ENCODE data around the gene SMYD3.
A peak's percentile ranks its signal among the peaks of the same experiment; 100 is the strongest.
"Not testable (repeated sequence)": the region's sequence is repeated elsewhere in the genome, so short reads cannot be mapped to it uniquely, and the experiment has no call there.

SMYD3 gene

GRCh38 chr1:245958016-245958415 lies 549.1 kb downstream of the SMYD3 start:
- no peak for DNase-seq (ENCODE audit: low read depth, low spot score)

- DNase-seq (ENCODE audit: low read depth, low spot score) = no peak
Measured at GRCh38 chr1:245957427-245957826, 549.7 kb downstream of the SMYD3 start.

- DNase-seq (ENCODE audit: low read depth, low spot score) = no peak
Measured at GRCh38 chr1:245956225-245956624, 550.9 kb downstream of the SMYD3 start.

GRCh38 chr1:245953876-245954660 lies 553.0 kb downstream of the SMYD3 start:
- DNase-seq (ENCODE audit: low read depth, low spot score) = no peak

- no peak for DNase-seq (ENCODE audit: low read depth, low spot score)
Measured at GRCh38 chr1:245952383-245953026, 554.6 kb downstream of the SMYD3 start.

- no peak for DNase-seq (ENCODE audit: low read depth, low spot score)
Measured at GRCh38 chr1:245948786-245949185, 558.3 kb downstream of the SMYD3 start.

- DNase-seq (ENCODE audit: low read depth, low spot score) = no peak
Measured at GRCh38 chr1:245946905-245947304, 560.2 kb downstream of the SMYD3 start.

GRCh38 chr1:245945136-245945535 lies 561.9 kb downstream of the SMYD3 start:
- not testable (repeated sequence) for DNase-seq (ENCODE audit: low read depth, low spot score)

GRCh38 chr1:245942856-245943255 lies 564.2 kb downstream of the SMYD3 start:
- no peak for DNase-seq (ENCODE audit: low read depth, low spot score)

- not testable (repeated sequence) for DNase-seq (ENCODE audit: low read depth, low spot score)
Measured at GRCh38 chr1:245941771-245942170, 565.3 kb downstream of the SMYD3 start.

- peak; percentile 29 for DNase-seq (ENCODE audit: low read depth, low spot score)
Measured at GRCh38 chr1:245939756-245940345, 567.2 kb downstream of the SMYD3 start.

- no peak for DNase-seq (ENCODE audit: low read depth, low spot score)
Measured at GRCh38 chr1:245938046-245938435, 569.0 kb downstream of the SMYD3 start.

GRCh38 chr1:245937316-245938045 lies 569.6 kb downstream of the SMYD3 start:
- no peak for DNase-seq (ENCODE audit: low read depth, low spot score)

- no peak for DNase-seq (ENCODE audit: low read depth, low spot score)
Measured at GRCh38 chr1:245934409-245934808, 572.7 kb downstream of the SMYD3 start.

- DNase-seq (ENCODE audit: low read depth, low spot score) = no peak
Measured at GRCh38 chr1:245933431-245934045, 573.5 kb downstream of the SMYD3 start.

- no peak for DNase-seq (ENCODE audit: low read depth, low spot score)
Measured at GRCh38 chr1:245932302-245932972, 574.6 kb downstream of the SMYD3 start.

GRCh38 chr1:245931450-245931849 lies 575.6 kb downstream of the SMYD3 start:
- DNase-seq (ENCODE audit: low read depth, low spot score) = no peak

GRCh38 chr1:245929224-245929623 lies 577.9 kb downstream of the SMYD3 start:
- DNase-seq (ENCODE audit: low read depth, low spot score) = no peak

- no peak for DNase-seq (ENCODE audit: low read depth, low spot score)
Measured at GRCh38 chr1:245926888-245927287, 580.2 kb downstream of the SMYD3 start.

- no peak for DNase-seq (ENCODE audit: low read depth, low spot score)
Measured at GRCh38 chr1:245923215-245923614, 583.9 kb downstream of the SMYD3 start.

GRCh38 chr1:245921417-245921816 lies 585.7 kb downstream of the SMYD3 start:
- no peak for DNase-seq (ENCODE audit: low read depth, low spot score)
